SJSA1 (cell line): Measurements from ENCODE around the gene TSNAXIP1. TPM values are rescaled to one million over a fixed set of nuclear protein-coding genes. Genes with fewer than 3 reads are reported as not detected.

Source experiments
- DNase-seq, 2 experiments: peaks; one replicate each; pipeline ENCODE4 v3.0.0-alpha.2; 2015 to 2020; ENCODE audit warnings: low spot score in 2 of 2, low read depth in 1 of 2
- H3K27ac ChIP-seq: fragments of 250-450 bp; sonication (Bioruptor Pico); 2 replicates; pipeline ENCODE4 v1.5.1; 2020; ENCODE audit warnings: mild to moderate bottlenecking, moderate library complexity
- H3K27me3 ChIP-seq: fragments of 250-450 bp; sonication (Bioruptor Pico); replicated peaks from 2 replicates; pipeline ENCODE4 v1.5.1; 2020; ENCODE audit warnings: mild to moderate bottlenecking, moderate library complexity
- H3K36me3 ChIP-seq: fragments of 250-450 bp; sonication (Bioruptor Pico); 2 replicates; pipeline ENCODE4 v1.5.1; 2020; ENCODE audit warnings: mild to moderate bottlenecking
- H3K4me1 ChIP-seq: fragments of 250-450 bp; sonication (Bioruptor Pico); replicated peaks from 2 replicates; pipeline ENCODE4 v1.6.1; 2021; ENCODE audit warnings: mild to moderate bottlenecking
- H3K4me3 ChIP-seq: fragments of 250-450 bp; sonication (Bioruptor Pico); 2 replicates; pipeline ENCODE4 v1.5.1; 2020; ENCODE audit warnings: mild to moderate bottlenecking
- H3K9me3 ChIP-seq: fragments of 250-450 bp; sonication (Bioruptor Pico); replicated peaks from 2 replicates; pipeline ENCODE4 v1.5.1; 2020; ENCODE audit warnings: mild to moderate bottlenecking
- total RNA-seq: library from RNA; depleted of rRNA; stranded (reverse); fragments of >200 nt; shearing (Covaris generic); gene quantifications from 2 replicates; pipeline ENCODE4 v1.2.3, GENCODE V29; 2014

The TSNAXIP1 gene
- total RNA-seq, 1 experiment from 2014 or later = 1.00 TPM

GRCh38 chr16:67801883-67802282 lies 4.8 kb upstream of the TSNAXIP1 start:
- Histone ChIP-seq H3K27me3 (no peaks in the 10 kb centered on the region), H3K9me3 (no peaks in the 10 kb centered on the region), H3K4me3 (no peak overlapping the region), H3K36me3 (peaks cover 49% of the 10 kb centered on the region), H3K27ac (no peak overlapping the region), H3K4me1 (peaks cover 12% of the 10 kb centered on the region)
- DNase-seq = no peak

GRCh38 chr16:67803894-67804293 lies 2.8 kb upstream of the TSNAXIP1 start:
- Histone ChIP-seq H3K4me1 (peaks cover 17% of the 10 kb centered on the region), H3K27ac (no peak overlapping the region), H3K4me3 (no peak overlapping the region), H3K36me3 (peaks cover 49% of the 10 kb centered on the region), H3K27me3 (no peaks in the 10 kb centered on the region), H3K9me3 (no peaks in the 10 kb centered on the region)
- DNase-seq = no peak

- Histone ChIP-seq H3K4me1 (peaks cover 17% of the 10 kb centered on the region), H3K27ac (no peak overlapping the region), H3K4me3 (peak overlapping the region; percentile 71; the same call in 1 of the 2 replicates), H3K36me3 (peaks cover 43% of the 10 kb centered on the region), H3K9me3 (no peaks in the 10 kb centered on the region), H3K27me3 (no peaks in the 10 kb centered on the region)
- DNase-seq = no peak
These were observed 1.7 kb upstream of the TSNAXIP1 start for GRCh38 chr16:67804853-67805542.

- H3K9me3 ChIP-seq = no peaks in the 10 kb centered on the region
- H3K27me3 ChIP-seq = no peaks in the 10 kb centered on the region
- no peak for DNase-seq
- peaks cover 17% of the 10 kb centered on the region for H3K4me1 ChIP-seq
- peak overlapping the region; percentile 71 for H3K4me3 ChIP-seq
- peaks cover 35% of the 10 kb centered on the region for H3K36me3 ChIP-seq
- peak overlapping the region; percentile 24 for H3K27ac ChIP-seq
These were observed 816 bp upstream of the TSNAXIP1 start for GRCh38 chr16:67805718-67806427.

- Histone ChIP-seq H3K9me3 (no peaks in the 10 kb centered on the region), H3K27me3 (no peaks in the 10 kb centered on the region), H3K4me3 (peak overlapping the region; percentile 71), H3K36me3 (peaks cover 26% of the 10 kb centered on the region), H3K4me1 (peaks cover 17% of the 10 kb centered on the region), H3K27ac (no peak overlapping the region)
- no peak for DNase-seq
These were observed 526 bp downstream of the TSNAXIP1 start for GRCh38 chr16:67807148-67807682.

- no peak overlapping the region for H3K4me3 ChIP-seq
- H3K27me3 ChIP-seq = no peaks in the 10 kb centered on the region
- no peaks in the 10 kb centered on the region for H3K36me3 ChIP-seq
- no peak overlapping the region for H3K27ac ChIP-seq
- no peak for DNase-seq
- 0 out of 2 replicates have a peak, but pooled peaks cover 5% of the 10 kb centered on the region for H3K4me1 ChIP-seq
- H3K9me3 ChIP-seq = no peaks in the 10 kb centered on the region
These were observed 5.2 kb downstream of the TSNAXIP1 start for GRCh38 chr16:67811899-67812298.

GRCh38 chr16:67814567-67814966 lies 7.9 kb downstream of the TSNAXIP1 start:
- Histone ChIP-seq H3K4me1 (no peaks in the 10 kb centered on the region), H3K36me3 (no peaks in the 10 kb centered on the region), H3K4me3 (no peak overlapping the region), H3K27me3 (no peaks in the 10 kb centered on the region), H3K27ac (no peak overlapping the region), H3K9me3 (no peaks in the 10 kb centered on the region)
- DNase-seq = no peak

- no peak overlapping the region for H3K4me3 ChIP-seq
- H3K36me3 ChIP-seq = peaks cover 3% of the 10 kb centered on the region; the same call in 1 of the 2 replicates
- no peak overlapping the region for H3K27ac ChIP-seq
- no peaks in the 10 kb centered on the region for H3K27me3 ChIP-seq
- H3K4me1 ChIP-seq = no peaks in the 10 kb centered on the region
- no peak for DNase-seq
- H3K9me3 ChIP-seq = no peaks in the 10 kb centered on the region
These were observed 14.0 kb downstream of the TSNAXIP1 start for GRCh38 chr16:67820608-67821259.

- no peak for DNase-seq
- no peak overlapping the region for H3K4me3 ChIP-seq
- peaks cover 13% of the 10 kb centered on the region for H3K36me3 ChIP-seq
- no peaks in the 10 kb centered on the region for H3K9me3 ChIP-seq
- no peak overlapping the region for H3K27ac ChIP-seq
- no peaks in the 10 kb centered on the region for H3K4me1 ChIP-seq
- H3K27me3 ChIP-seq = no peaks in the 10 kb centered on the region
These were observed 15.8 kb downstream of the TSNAXIP1 start for GRCh38 chr16:67822511-67822910.

GRCh38 chr16:67825119-67825518 lies 18.4 kb downstream of the TSNAXIP1 start:
- H3K36me3 ChIP-seq = peaks cover 35% of the 10 kb centered on the region
- H3K27ac ChIP-seq = no peak overlapping the region
- no peak overlapping the region for H3K4me3 ChIP-seq
- H3K4me1 ChIP-seq = no peaks in the 10 kb centered on the region
- no peak for DNase-seq
- no peaks in the 10 kb centered on the region for H3K27me3 ChIP-seq
- H3K9me3 ChIP-seq = no peaks in the 10 kb centered on the region

GRCh38 chr16:67825906-67826305 lies 19.2 kb downstream of the TSNAXIP1 start:
- Histone ChIP-seq H3K27me3 (no peaks in the 10 kb centered on the region), H3K4me3 (no peak overlapping the region), H3K4me1 (no peaks in the 10 kb centered on the region), H3K9me3 (no peaks in the 10 kb centered on the region), H3K36me3 (peaks cover 43% of the 10 kb centered on the region), H3K27ac (no peak overlapping the region)
- no peak for DNase-seq

- no peak for DNase-seq
- peaks cover 5% of the 10 kb centered on the region; the same call in 1 of the 2 replicates for H3K4me1 ChIP-seq
- peaks cover 59% of the 10 kb centered on the region for H3K36me3 ChIP-seq
- no peaks in the 10 kb centered on the region for H3K27me3 ChIP-seq
- no peak overlapping the region for H3K27ac ChIP-seq
- no peak overlapping the region for H3K4me3 ChIP-seq
- H3K9me3 ChIP-seq = no peaks in the 10 kb centered on the region
These were observed 22.0 kb downstream of the TSNAXIP1 start for GRCh38 chr16:67828651-67829050.

GRCh38 chr16:67833030-67833414 lies 26.3 kb downstream of the TSNAXIP1 start:
- peaks cover 5% of the 10 kb centered on the region; the same call in 1 of the 2 replicates for H3K4me1 ChIP-seq
- H3K9me3 ChIP-seq = no peaks in the 10 kb centered on the region
- no peaks in the 10 kb centered on the region for H3K27me3 ChIP-seq
- DNase-seq = peak; percentile 37 to 63
- peak overlapping the region; percentile 50 for H3K27ac ChIP-seq
- peaks cover 43% of the 10 kb centered on the region for H3K36me3 ChIP-seq
- peak overlapping the region; percentile 65 for H3K4me3 ChIP-seq
